Osteocyte (in vitro differentiated cells): ENCODE results near the gene SMIM29. TPM values are rescaled to one million over a fixed set of nuclear protein-coding genes. Genes with fewer than 3 reads are reported as not detected.

ENCODE experiments used
- DNase-seq: peaks from one replicate; pipeline ENCODE4 v3.0.0; 2021; ENCODE audit warnings: mixed read lengths; ENCODE audit not compliant: unreplicated experiment; ENCODE audit errors: extremely low spot score
- H3K27ac Mint-ChIP-seq: one replicate; pipeline ENCODE4 v1.8.0; 2021; ENCODE audit warnings: mild to moderate bottlenecking, mixed read lengths; ENCODE audit not compliant: unreplicated experiment
- H3K27me3 Mint-ChIP-seq: one replicate; pipeline ENCODE4 v1.8.0; 2021; ENCODE audit warnings: mixed read lengths; ENCODE audit not compliant: unreplicated experiment
- H3K36me3 Mint-ChIP-seq: one replicate; pipeline ENCODE4 v1.8.0; 2021; ENCODE audit warnings: mixed read lengths; ENCODE audit not compliant: unreplicated experiment
- H3K4me1 Mint-ChIP-seq: one replicate; pipeline ENCODE4 v1.8.0; 2021; ENCODE audit warnings: mixed read lengths; ENCODE audit not compliant: unreplicated experiment
- H3K4me3 Mint-ChIP-seq: one replicate; pipeline ENCODE4 v1.8.0; 2021; ENCODE audit warnings: mild to moderate bottlenecking, moderate library complexity, mixed read lengths; ENCODE audit not compliant: unreplicated experiment
- H3K9me3 Mint-ChIP-seq: one replicate; pipeline ENCODE4 v1.8.0; 2021; ENCODE audit warnings: mixed read lengths; ENCODE audit not compliant: unreplicated experiment
- total RNA-seq: library from RNA; stranded (reverse); gene quantifications from 2 replicates; pipeline ENCODE4 v1.2.1, GENCODE V29; 2021
- TF ChIP-seq, protein P1 (sequence below): fragments of 200-600 bp; sonication (generic); IDR thresholded peaks from 2 replicates; pipeline ENCODE4 v1.5.0; 2021; ENCODE audit warnings: antibody characterized with exemption, mild to moderate bottlenecking, moderate library complexity

Gene SMIM29
- total RNA-seq, 1 donor from 2014 or later, result 23.2 TPM

DNA sequence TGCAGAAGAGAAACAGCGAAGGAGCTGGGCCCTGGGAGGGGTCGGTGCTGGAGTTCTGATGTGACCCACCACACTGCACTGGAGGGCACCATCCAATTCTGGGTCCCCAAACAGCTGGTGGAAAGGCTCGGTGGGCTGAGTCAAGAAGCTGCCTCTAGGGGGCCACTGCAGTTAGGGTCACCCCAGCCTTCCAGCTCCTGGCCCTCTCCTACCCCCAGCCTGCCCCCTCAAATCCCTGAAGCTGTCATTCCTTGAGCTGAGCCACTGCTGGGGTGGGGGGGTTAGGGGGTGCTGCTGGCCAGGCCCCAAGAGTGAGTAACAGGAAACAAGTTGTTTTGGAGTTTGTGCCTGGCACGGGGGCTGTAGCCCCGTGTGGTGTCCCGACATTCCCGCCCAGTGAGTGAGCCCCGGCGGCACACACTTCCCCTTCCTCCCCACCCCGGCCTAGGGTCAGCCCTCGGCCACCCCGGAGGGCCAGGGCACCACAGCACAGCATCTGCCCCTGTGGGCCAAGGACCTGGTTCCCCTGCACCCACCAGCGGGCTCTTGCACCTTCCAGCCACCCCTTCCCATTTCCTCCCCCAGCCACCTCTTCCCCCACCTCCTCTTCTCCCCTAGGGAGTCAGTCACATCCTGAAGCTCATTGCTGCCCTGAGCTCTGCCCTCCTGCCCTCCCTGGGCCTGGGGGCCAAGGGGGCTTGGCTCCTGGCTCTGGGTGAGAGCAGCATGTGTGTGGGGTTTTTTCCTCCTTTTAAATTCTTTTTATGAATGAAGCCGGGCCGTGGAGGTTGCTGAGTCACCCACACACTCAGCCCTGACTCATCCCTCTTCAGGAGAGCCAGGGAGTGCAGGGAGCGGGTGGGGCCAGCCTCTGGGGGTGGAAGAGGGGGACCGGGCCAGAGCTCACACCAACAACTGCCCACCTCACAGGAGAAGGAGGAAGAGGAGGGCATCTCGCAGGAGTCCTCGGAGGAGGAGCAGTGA lies 4.6 kb downstream of the SMIM29 start:
- peak overlapping the region; percentile 87 for H3K27ac Mint-ChIP-seq
- DNase-seq, result no peak
- H3K27me3 Mint-ChIP-seq, result no peaks in the 10 kb centered on the region
- peaks cover 7% of the 10 kb centered on the region for H3K36me3 Mint-ChIP-seq
- H3K4me1 Mint-ChIP-seq, result peaks cover 57% of the 10 kb centered on the region
- H3K9me3 Mint-ChIP-seq, result no peaks in the 10 kb centered on the region
- TF ChIP-seq, protein P1, sequence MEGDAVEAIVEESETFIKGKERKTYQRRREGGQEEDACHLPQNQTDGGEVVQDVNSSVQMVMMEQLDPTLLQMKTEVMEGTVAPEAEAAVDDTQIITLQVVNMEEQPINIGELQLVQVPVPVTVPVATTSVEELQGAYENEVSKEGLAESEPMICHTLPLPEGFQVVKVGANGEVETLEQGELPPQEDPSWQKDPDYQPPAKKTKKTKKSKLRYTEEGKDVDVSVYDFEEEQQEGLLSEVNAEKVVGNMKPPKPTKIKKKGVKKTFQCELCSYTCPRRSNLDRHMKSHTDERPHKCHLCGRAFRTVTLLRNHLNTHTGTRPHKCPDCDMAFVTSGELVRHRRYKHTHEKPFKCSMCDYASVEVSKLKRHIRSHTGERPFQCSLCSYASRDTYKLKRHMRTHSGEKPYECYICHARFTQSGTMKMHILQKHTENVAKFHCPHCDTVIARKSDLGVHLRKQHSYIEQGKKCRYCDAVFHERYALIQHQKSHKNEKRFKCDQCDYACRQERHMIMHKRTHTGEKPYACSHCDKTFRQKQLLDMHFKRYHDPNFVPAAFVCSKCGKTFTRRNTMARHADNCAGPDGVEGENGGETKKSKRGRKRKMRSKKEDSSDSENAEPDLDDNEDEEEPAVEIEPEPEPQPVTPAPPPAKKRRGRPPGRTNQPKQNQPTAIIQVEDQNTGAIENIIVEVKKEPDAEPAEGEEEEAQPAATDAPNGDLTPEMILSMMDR, result peak; percentile 38
- peak overlapping the region; percentile 26 for H3K4me3 Mint-ChIP-seq

DNA sequence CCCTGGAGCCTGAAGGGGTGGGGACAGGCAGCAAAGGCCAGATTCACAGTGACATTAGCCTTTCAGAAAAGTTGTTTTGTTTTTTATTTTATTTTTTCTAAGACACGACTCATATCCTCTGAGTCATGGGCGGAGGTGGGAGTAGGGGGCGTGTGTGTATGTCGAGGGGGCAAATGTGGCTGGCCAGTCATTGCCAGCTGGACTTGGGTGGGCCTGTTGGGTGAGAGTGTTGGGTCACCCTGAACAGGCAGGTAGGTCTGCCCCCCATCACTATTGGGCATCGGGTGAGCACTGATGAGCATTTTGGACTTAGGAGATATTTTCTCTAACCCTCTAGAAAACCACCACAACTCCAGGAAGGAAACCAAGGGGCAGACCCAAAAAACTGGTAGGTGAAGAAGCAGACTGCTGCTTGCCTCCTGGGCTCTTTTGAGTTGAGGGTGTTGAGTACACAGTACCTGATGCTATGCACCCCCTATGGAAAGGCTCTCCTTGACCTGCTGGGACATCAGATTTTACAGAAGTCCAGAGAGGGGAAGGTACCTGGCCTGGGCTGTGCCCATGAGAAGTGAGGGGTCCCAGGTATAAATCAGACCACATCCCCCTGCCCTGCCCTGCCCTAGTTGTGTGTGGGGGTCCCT lies 5.6 kb downstream of the SMIM29 start:
- TF ChIP-seq, protein P1, result no peak
- H3K4me3 Mint-ChIP-seq, result no peak overlapping the region
- peaks cover 7% of the 10 kb centered on the region for H3K36me3 Mint-ChIP-seq
- peaks cover 61% of the 10 kb centered on the region for H3K4me1 Mint-ChIP-seq
- DNase-seq, result no peak
- no peaks in the 10 kb centered on the region for H3K27me3 Mint-ChIP-seq
- no peaks in the 10 kb centered on the region for H3K9me3 Mint-ChIP-seq
- peak overlapping the region; percentile 87 for H3K27ac Mint-ChIP-seq

DNA sequence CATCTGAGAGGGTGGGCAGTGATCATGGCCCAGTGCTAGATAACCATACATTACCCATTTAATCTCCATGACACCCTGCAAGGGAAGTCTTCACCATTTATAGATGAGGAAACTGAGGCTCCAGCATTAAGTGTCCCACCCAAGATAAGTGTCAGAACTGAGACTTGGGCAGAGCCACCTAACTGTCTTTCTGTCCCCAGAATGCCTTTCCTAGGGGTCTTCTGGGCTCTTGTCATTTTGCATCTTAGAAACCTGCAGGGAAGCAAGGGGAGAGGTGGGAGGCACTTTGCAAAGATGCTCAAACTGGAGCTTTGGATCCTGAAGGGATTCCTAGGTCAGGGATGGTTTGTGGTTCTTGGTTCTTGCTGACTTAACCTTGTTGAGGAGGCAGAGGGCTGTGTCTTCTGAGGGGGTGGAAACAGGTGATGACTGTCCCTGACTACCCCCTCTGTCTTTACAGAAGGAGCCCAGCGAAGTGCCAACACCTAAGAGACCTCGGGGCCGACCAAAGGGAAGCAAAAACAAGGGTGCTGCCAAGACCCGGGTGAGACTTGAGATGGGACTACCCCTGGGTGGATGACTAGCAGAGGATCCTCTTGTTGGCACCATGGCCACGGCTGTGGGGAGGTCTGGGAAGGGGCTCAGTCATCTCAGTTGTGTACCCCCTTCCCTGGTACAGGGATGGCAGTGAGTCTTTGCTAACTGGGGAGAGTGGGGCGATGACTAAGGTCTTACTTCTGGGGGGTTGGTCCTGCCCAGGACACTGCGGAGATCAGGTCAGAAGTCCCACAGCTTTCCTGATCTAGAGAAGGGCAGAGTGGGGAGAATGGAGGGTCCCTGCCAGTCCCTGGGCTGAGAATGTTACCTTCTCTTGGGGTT lies 6.3 kb downstream of the SMIM29 start:
- Mint-ChIP-seq H3K4me1 (peaks cover 54% of the 10 kb centered on the region), H3K4me3 (no peak overlapping the region), H3K27ac (peak overlapping the region; percentile 81), H3K36me3 (peaks cover 7% of the 10 kb centered on the region), H3K27me3 (no peaks in the 10 kb centered on the region), H3K9me3 (no peaks in the 10 kb centered on the region)
- TF ChIP-seq, protein P1, result no peak
- DNase-seq, result no peak

DNA sequence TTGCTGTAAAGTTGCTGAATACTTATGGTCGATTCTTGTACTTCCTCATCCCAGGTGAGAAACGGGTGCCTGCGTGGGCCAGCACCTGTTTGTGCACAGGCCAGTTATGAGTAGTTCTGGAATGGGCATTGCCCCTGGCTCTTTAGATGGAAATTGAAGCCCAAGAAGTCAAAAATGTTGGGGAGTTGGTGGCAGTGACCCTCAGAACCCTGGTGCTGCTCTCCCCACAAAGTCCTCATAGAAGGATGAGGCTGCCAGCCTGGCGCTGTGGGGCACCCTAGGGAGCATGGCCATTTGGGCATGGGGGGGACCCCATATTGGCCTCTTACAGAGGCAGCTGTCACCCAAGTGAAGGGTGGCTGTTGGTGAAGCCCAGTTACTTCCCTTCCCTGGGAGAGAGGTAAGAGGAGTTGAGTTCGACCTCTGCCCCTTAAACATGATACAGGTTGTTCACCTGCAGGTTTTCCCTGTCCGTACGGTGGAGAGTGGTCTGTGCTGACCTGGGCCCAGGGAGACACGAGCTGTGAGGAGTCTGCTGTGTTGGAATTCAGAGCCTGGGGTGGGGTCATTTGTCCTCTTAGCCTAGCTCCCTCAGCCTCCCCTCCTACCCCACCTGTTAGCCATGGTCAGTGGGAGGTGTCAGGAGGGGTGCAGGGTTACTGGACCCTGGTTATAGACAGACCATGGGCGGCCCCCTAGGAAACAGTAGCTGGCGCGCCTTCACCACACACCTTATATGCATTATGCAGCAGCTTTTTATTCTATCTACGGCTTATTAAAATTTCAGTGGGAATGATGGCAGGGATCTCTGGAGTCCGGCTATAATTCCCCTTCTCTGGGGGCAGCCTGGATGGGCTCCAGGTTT lies 7.2 kb downstream of the SMIM29 start:
- TF ChIP-seq, protein P1, result no peak
- peaks cover 7% of the 10 kb centered on the region for H3K36me3 Mint-ChIP-seq
- no peak for DNase-seq
- peaks cover 49% of the 10 kb centered on the region for H3K4me1 Mint-ChIP-seq
- no peak overlapping the region for H3K4me3 Mint-ChIP-seq
- no peaks in the 10 kb centered on the region for H3K27me3 Mint-ChIP-seq
- no peaks in the 10 kb centered on the region for H3K9me3 Mint-ChIP-seq
- no peak overlapping the region for H3K27ac Mint-ChIP-seq
